Neural cell (in vitro differentiated cells): ENCODE measurements around the gene MOGAT1. TPM values are rescaled to one million over a fixed set of nuclear protein-coding genes. Genes with fewer than 3 reads are reported as not detected.

Source experiments
- H2AFZ ChIP-seq: fragments of 200-600, 300-800 bp; sonication (generic), shearing (Covaris generic); 2 replicates; pipeline ENCODE4 v1.6.0; 2014; ENCODE audit warnings: low read depth, mild to moderate bottlenecking, antibody characterized with exemption, low read length, moderate library complexity
- H3F3A ChIP-seq: fragments of 200-600 bp; shearing (Covaris generic); 2 replicates; pipeline ENCODE4 v1.6.1; 2016; ENCODE audit warnings: mild to moderate bottlenecking, moderate library complexity, mixed read lengths, antibody characterized with exemption, low read length; ENCODE audit not compliant: insufficient read depth, poor library complexity, severe bottlenecking
- H3K27ac ChIP-seq: fragments of 200-600, 300-800 bp; sonication (generic), shearing (Covaris generic); 2 replicates; pipeline ENCODE4 v1.5.1; 2014; ENCODE audit warnings: mild to moderate bottlenecking, low read length, moderate library complexity
- H3K27me3 ChIP-seq: fragments of 300-800, 200-600 bp; sonication (generic), shearing (Covaris generic); 2 replicates; pipeline ENCODE4 v1.6.0; 2014; ENCODE audit warnings: mild to moderate bottlenecking, low read depth, low read length, moderate library complexity; ENCODE audit not compliant: insufficient read depth
- H3K36me3 ChIP-seq: fragments of 300-800, 200-600 bp; sonication (generic), shearing (Covaris generic); 2 replicates; pipeline ENCODE4 v1.5.1; 2014; ENCODE audit warnings: mild to moderate bottlenecking, antibody characterized with exemption, low read length, moderate library complexity; ENCODE audit not compliant: insufficient read depth
- H3K4me2 ChIP-seq: fragments of 300-800, 200-600 bp; sonication (generic), shearing (Covaris generic); 2 replicates; pipeline ENCODE4 v1.6.0; 2014; ENCODE audit warnings: mild to moderate bottlenecking, low read length
- H3K4me3 ChIP-seq: fragments of 300-800, 200-600 bp; sonication (generic), shearing (Covaris generic); 2 replicates; pipeline ENCODE4 v1.5.1; 2014; ENCODE audit warnings: mild to moderate bottlenecking, low read length, moderate library complexity
- H3K79me2 ChIP-seq: fragments of 200-600 bp; shearing (Covaris generic); replicated peaks from 2 replicates; pipeline ENCODE4 v1.6.0; 2014; ENCODE audit warnings: mild to moderate bottlenecking, low read length, moderate library complexity; ENCODE audit not compliant: insufficient read depth
- H3K9ac ChIP-seq: fragments of 300-800, 200-600 bp; sonication (generic), shearing (Covaris generic); 2 replicates; pipeline ENCODE4 v1.6.1; 2016; ENCODE audit warnings: mild to moderate bottlenecking, low read length, mixed read lengths
- H3K9me2 ChIP-seq: fragments of 200-600 bp; shearing (Covaris generic); 2 replicates; pipeline ENCODE4 v1.6.1; 2016; ENCODE audit warnings: mild to moderate bottlenecking, low read length, mixed read lengths; ENCODE audit not compliant: insufficient read depth
- H3K9me3 ChIP-seq: fragments of 200-600, 300-800 bp; sonication (generic), shearing (Covaris generic); 2 replicates; pipeline ENCODE4 v1.6.1; 2016; ENCODE audit warnings: mild to moderate bottlenecking, mixed run types, low read length, moderate library complexity, mixed read lengths
- H4K20me1 ChIP-seq: fragments of 200-600 bp; shearing (Covaris generic); 2 replicates; pipeline ENCODE4 v1.6.1; 2016; ENCODE audit warnings: mild to moderate bottlenecking, mixed run types; ENCODE audit not compliant: insufficient read depth
- CTCF ChIP-seq: fragments of 450-650 bp; IDR thresholded peaks from 2 replicates; pipeline ENCODE4 v1.5.1; 2014; ENCODE audit warnings: antibody characterized with exemption, mild to moderate bottlenecking, moderate library complexity; ENCODE audit not compliant: poor library complexity, severe bottlenecking
- EP300 ChIP-seq: fragments of 450-650 bp; conservative IDR thresholded peaks from 2 replicates; pipeline ENCODE4 v1.6.1; 2014; ENCODE audit warnings: antibody characterized with exemption, mild to moderate bottlenecking, moderate library complexity; ENCODE audit not compliant: poor library complexity, severe bottlenecking
- EZH2 ChIP-seq: fragments of 200-600, 300-800 bp; shearing (Covaris generic), sonication (generic); IDR thresholded peaks from 2 replicates; pipeline ENCODE4 v1.6.1; 2014; ENCODE audit warnings: antibody characterized with exemption, low read length, borderline replicate concordance, mild to moderate bottlenecking; ENCODE audit not compliant: insufficient read depth, poor library complexity, severe bottlenecking
- MXI1 ChIP-seq: fragments of 450-650 bp; conservative IDR thresholded peaks from 2 replicates; pipeline ENCODE4 v1.6.1; 2014; ENCODE audit warnings: antibody characterized with exemption, mild to moderate bottlenecking; ENCODE audit not compliant: poor library complexity, severe bottlenecking
- POLR2AphosphoS5 ChIP-seq: IDR thresholded peaks from 2 replicates; pipeline ENCODE4 v1.6.1; 2012
- RAD21 ChIP-seq: fragments of 450-650 bp; conservative IDR thresholded peaks from 2 replicates; pipeline ENCODE4 v1.6.1; 2014; ENCODE audit warnings: antibody characterized with exemption, mild to moderate bottlenecking, moderate library complexity
- REST ChIP-seq: IDR thresholded peaks from 2 replicates; pipeline ENCODE4 v1.6.1; 2012; ENCODE audit warnings: borderline replicate concordance
- SMC3 ChIP-seq: fragments of 450-650 bp; conservative IDR thresholded peaks from 2 replicates; pipeline ENCODE4 v1.6.1; 2014; ENCODE audit warnings: antibody characterized with exemption, mild to moderate bottlenecking, moderate library complexity; ENCODE audit not compliant: poor library complexity
- TAF1 ChIP-seq: IDR thresholded peaks from 2 replicates; pipeline ENCODE4 v1.6.1; 2012; ENCODE audit warnings: low read depth
- polyA plus RNA-seq: library from polyadenylated mRNA; depleted of rRNA; stranded (reverse); fragments of >200 nt; gene quantifications from 2 replicates; pipeline ENCODE4 v1.2.3, GENCODE V29; 2014

MOGAT1 gene
- polyA plus RNA-seq, 1 donor from 2014 or later: not detected

- TF ChIP-seq RAD21 (no peak), MXI1 (no peak), REST (no peak), SMC3 (no peak)
- Histone ChIP-seq H3K9ac (no peak overlapping the region), H4K20me1 (no peaks in the 10 kb centered on the region), H3K4me3 (no peak overlapping the region), H3K27ac (no peak overlapping the region), H3F3A (no peaks in the 10 kb centered on the region), H3K4me2 (no peak overlapping the region), H3K79me2 (no peaks in the 10 kb centered on the region), H2AFZ (no peak overlapping the region), H3K9me2 (no peaks in the 10 kb centered on the region), H3K27me3 (no peaks in the 10 kb centered on the region), H3K36me3 (no peaks in the 10 kb centered on the region), H3K9me3 (no peaks in the 10 kb centered on the region)
Measured at GRCh38 chr2:222734703-222735014, 63.2 kb downstream of the MOGAT1 start.

- no peak overlapping the region for H3K27ac ChIP-seq
- no peaks in the 10 kb centered on the region for H3K9me2 ChIP-seq
- no peak for TF ChIP-seq TAF1
- TF ChIP-seq MXI1: no peak
- TF ChIP-seq EP300: no peak
- no peak for TF ChIP-seq CTCF
- TF ChIP-seq RAD21: no peak
- TF ChIP-seq EZH2: no peak
- no peak for TF ChIP-seq REST
- no peak for TF ChIP-seq POLR2AphosphoS5
- no peak for TF ChIP-seq SMC3
- H3F3A ChIP-seq: no peaks in the 10 kb centered on the region
- H4K20me1 ChIP-seq: no peaks in the 10 kb centered on the region
- H3K4me3 ChIP-seq: no peak overlapping the region
- no peaks in the 10 kb centered on the region for H3K9me3 ChIP-seq
- no peaks in the 10 kb centered on the region for H3K36me3 ChIP-seq
- H3K79me2 ChIP-seq: no peaks in the 10 kb centered on the region
- no peaks in the 10 kb centered on the region for H3K27me3 ChIP-seq
- H3K9ac ChIP-seq: no peak overlapping the region
- H3K4me2 ChIP-seq: no peak overlapping the region
- H2AFZ ChIP-seq: no peak overlapping the region
Measured at GRCh38 chr2:222736301-222736700, 64.8 kb downstream of the MOGAT1 start.
